Endodermal cell (in vitro differentiated cells): ENCODE data around the gene KCNE4. TPM values are rescaled to one million over a fixed set of nuclear protein-coding genes. Genes with fewer than 3 reads are reported as not detected.
A peak's percentile ranks its signal among the peaks of the same experiment; 100 is the strongest.

Experiments
- DNase-seq: peaks from one replicate; pipeline ENCODE4 v3.0.0-alpha.2; 2017
- H3K27ac ChIP-seq: 2 replicates; pipeline ENCODE4 v1.5.1; 2013; ENCODE audit warnings: mild to moderate bottlenecking, low read depth, low read length, moderate library complexity
- H3K27me3 ChIP-seq: 2 replicates; pipeline ENCODE4 v1.6.1; 2013; ENCODE audit warnings: mild to moderate bottlenecking, low read length, moderate library complexity; ENCODE audit not compliant: insufficient read depth, control insufficient read depth, poor library complexity, severe bottlenecking
- H3K36me3 ChIP-seq: 2 replicates; pipeline ENCODE4 v1.7.0; 2013; ENCODE audit warnings: mild to moderate bottlenecking, low read length, moderate library complexity; ENCODE audit not compliant: control insufficient read depth, insufficient read depth
- H3K4me1 ChIP-seq: one replicate; pipeline ENCODE4 v1.7.0; 2013; ENCODE audit warnings: low read length; ENCODE audit not compliant: control insufficient read depth, insufficient read depth
- H3K4me3 ChIP-seq: 2 replicates; pipeline ENCODE4 v1.5.1; 2013; ENCODE audit warnings: mild to moderate bottlenecking, low read length, moderate library complexity
- H3K9ac ChIP-seq: 2 replicates; pipeline ENCODE4 v1.6.1; 2013; ENCODE audit warnings: mild to moderate bottlenecking, low read length, moderate library complexity; ENCODE audit not compliant: poor library complexity, severe bottlenecking; ENCODE audit errors: extremely low read depth
- H3K9me3 ChIP-seq: 2 replicates; pipeline ENCODE4 v1.6.1; 2013; ENCODE audit warnings: mild to moderate bottlenecking, low read length, moderate library complexity; ENCODE audit not compliant: control insufficient read depth
- H3K27ac Mint-ChIP-seq: 2 replicates; pipeline ENCODE4 v1.8.0; 2020; ENCODE audit warnings: mixed read lengths
- H3K27me3 Mint-ChIP-seq: 2 replicates; pipeline ENCODE4 v1.8.0; 2021; ENCODE audit warnings: mild to moderate bottlenecking, mixed read lengths; ENCODE audit not compliant: insufficient read depth
- H3K36me3 Mint-ChIP-seq: 2 replicates; pipeline ENCODE4 v1.8.0; 2020; ENCODE audit warnings: low read depth, mixed read lengths
- H3K4me1 Mint-ChIP-seq: 2 replicates; pipeline ENCODE4 v1.8.0; 2020; ENCODE audit warnings: mixed read lengths
- H3K4me3 Mint-ChIP-seq: 2 replicates; pipeline ENCODE4 v1.8.0; 2020; ENCODE audit warnings: mild to moderate bottlenecking, moderate library complexity, mixed read lengths
- H3K9me3 Mint-ChIP-seq: 2 replicates; pipeline ENCODE4 v1.8.0; 2020; ENCODE audit warnings: mild to moderate bottlenecking, mixed read lengths
- CTCF ChIP-seq: fragments of 200-600 bp; sonication (generic); conservative IDR thresholded peaks from 2 replicates; pipeline ENCODE4 v1.5.0; 2021; ENCODE audit warnings: antibody characterized with exemption, mild to moderate bottlenecking
- WGBS, 2 experiments: methylation state at CpG; one replicate each; pipeline versions ENCODE4 v1.1.5 to v1.1.7; 2013; ENCODE audit warnings: missing lambda C conversion rate in 2 of 2, mixed read lengths in 1 of 2; ENCODE audit not compliant: insufficient coverage in 1 of 2, insufficient read length in 1 of 2; 5-methylcytosine and 5-hydroxymethylcytosine counted together
- long read RNA-seq, 4 experiments: library from polyadenylated mRNA in 2 of 4; library from RNA in 1 of 4; library from capped mRNA in 1 of 4; stranded (forward) in 3 of 4; unstranded in 1 of 4; transcript quantifications; one replicate each; pipeline ENCODE4 v2.0.0, GENCODE V29; 2020 to 2021; ENCODE audit warnings: inconsistent platforms in 1 of 4
- polyA plus RNA-seq, 2 experiments: library from polyadenylated mRNA; stranded (reverse); fragments of 50-300 nt; gene quantifications; one replicate each; pipeline ENCODE4 v1.2.3, GENCODE V29; 2013
- total RNA-seq, 2 donors: library from RNA; stranded (reverse); fragmentation: NEBNext Ultra II Directional in 1 of 2; extraction: Animal tissue kit (Norgen Biotek cat#: 25700) in 1 of 2; gene quantifications; 2 replicates in 1 of 2; 3 replicates in 1 of 2; pipeline ENCODE4 v1.2.1, GENCODE V29; 2021

The KCNE4 gene
- total RNA-seq = under 1 TPM in 1 of 2 donors, not detected in 1; 0.22 TPM
- 0.18 TPM for polyA plus RNA-seq (2013, experiment 1 of 2)
- polyA plus RNA-seq (2013, experiment 2 of 2) = 0.25 TPM
- long read RNA-seq, experiment 1 = 0 reads
- long read RNA-seq, experiment 2 = 0 reads
- long read RNA-seq, experiment 3 = 0 reads
- long read RNA-seq, experiment 4 = 0 reads

- 88 to 89% methylated on average over 17 to 19 of the region's 19 CpGs for WGBS, 2 experiments
- no peak within 1 kb of the TSS for H3K4me3 ChIP-seq
- no peak within 1 kb of the TSS for H3K27ac Mint-ChIP-seq
- H3K27me3 ChIP-seq = no peaks in the 10 kb centered on the region
- H3K9me3 ChIP-seq = no peaks in the 10 kb centered on the region
- H3K4me3 Mint-ChIP-seq = no peak within 1 kb of the TSS
- no peaks in the 10 kb centered on the region for H3K9me3 Mint-ChIP-seq
- H3K36me3 Mint-ChIP-seq = no peaks in the 10 kb centered on the region
- no peaks in the 10 kb centered on the region for H3K27me3 Mint-ChIP-seq
- H3K4me1 ChIP-seq = no peaks in the 10 kb centered on the region
- peaks cover 32% of the 10 kb centered on the region for H3K4me1 Mint-ChIP-seq
- H3K36me3 ChIP-seq = no peaks in the 10 kb centered on the region
- DNase-seq = peak; percentile 62
- no peak for TF ChIP-seq CTCF
- H3K9ac ChIP-seq = no peak within 1 kb of the TSS
- H3K27ac ChIP-seq = no peak within 1 kb of the TSS
These were observed at the start of gene KCNE4 for GRCh38 chr2:223051693-223052289. Gene KCNE4, plus strand, starts transcription at chr2:223052190. Its CDS starts 641 bp downstream, at chr2:223052831.

GRCh38 chr2:223003191-223003590 lies 48.8 kb upstream of the KCNE4 start:
- H3K4me1 Mint-ChIP-seq = peaks cover 2% of the 10 kb centered on the region
- no peaks in the 10 kb centered on the region for H3K9me3 Mint-ChIP-seq
- H3K27me3 Mint-ChIP-seq = peaks cover 6% of the 10 kb centered on the region
- 92 to 93% methylated on average over 2 to 3 of the region's 3 CpGs for WGBS, 2 experiments
- no peak for TF ChIP-seq CTCF
- Histone ChIP-seq H3K4me1 (no peaks in the 10 kb centered on the region), H3K4me3 (no peak overlapping the region), H3K27me3 (no peaks in the 10 kb centered on the region), H3K9ac (no peak overlapping the region), H3K36me3 (no peaks in the 10 kb centered on the region), H3K9me3 (no peaks in the 10 kb centered on the region), H3K27ac (no peak overlapping the region)
- DNase-seq = no peak
- H3K4me3 Mint-ChIP-seq = no peak overlapping the region
- no peak overlapping the region for H3K27ac Mint-ChIP-seq
- H3K36me3 Mint-ChIP-seq = no peaks in the 10 kb centered on the region

- no peaks in the 10 kb centered on the region for H3K27me3 ChIP-seq
- no peaks in the 10 kb centered on the region for H3K4me1 ChIP-seq
- WGBS, 2 experiments = 85% methylated on average over 1 of the region's 1 CpG; no CpG with 5 or more reads in 1 of the 2 experiments
- no peak for DNase-seq
- no peak overlapping the region for H3K4me3 Mint-ChIP-seq
- no peak overlapping the region for H3K27ac Mint-ChIP-seq
- H3K36me3 Mint-ChIP-seq = no peaks in the 10 kb centered on the region
- H3K36me3 ChIP-seq = no peaks in the 10 kb centered on the region
- no peaks in the 10 kb centered on the region for H3K27me3 Mint-ChIP-seq
- no peak overlapping the region for H3K27ac ChIP-seq
- no peaks in the 10 kb centered on the region for H3K9me3 Mint-ChIP-seq
- H3K9me3 ChIP-seq = no peaks in the 10 kb centered on the region
- no peak for TF ChIP-seq CTCF
- H3K4me1 Mint-ChIP-seq = peaks cover 7% of the 10 kb centered on the region
- no peak overlapping the region for H3K9ac ChIP-seq
- H3K4me3 ChIP-seq = no peak overlapping the region
These were observed 46.5 kb upstream of the KCNE4 start for GRCh38 chr2:223005496-223005895.
